Transverse colon (tissue), 4 donors: ENCODE measurements around the gene AIG1.
"Not testable (repeated sequence)": the region's sequence is repeated elsewhere in the genome, so short reads cannot be mapped to it uniquely, and the experiment has no call there.

ENCODE experiments used
- EP300 ChIP-seq: sonication (generic); formaldehyde crosslinking; IDR thresholded peaks from one replicate; pipeline ENCODE4 v1.6.1; 2017; ENCODE audit warnings: antibody characterized with exemption, low read depth
- POLR2A ChIP-seq: fragments of 450-650 bp; IDR thresholded peaks from one replicate; pipeline ENCODE4 v1.6.1; 2016; ENCODE audit warnings: antibody characterized with exemption, mild to moderate bottlenecking, moderate library complexity
- POLR2AphosphoS5 ChIP-seq, 3 donors: sonication (generic); formaldehyde crosslinking; IDR thresholded peaks; one replicate each; pipeline ENCODE4 v1.6.1; 2016; ENCODE audit warnings: antibody characterized with exemption in 3 of 3
- TF ChIP-seq, protein P1 (sequence below), 5 experiments: fragments of 200-600 bp in 3 of 5; fragments of 450-650 bp in 2 of 5; sonication (generic) in 3 of 5; IDR thresholded peaks; 1 replicate in 2 of 5; 2 replicates in 3 of 5; pipeline ENCODE4 v1.5.1; 2016 to 2017; ENCODE audit warnings: antibody characterized with exemption in 5 of 5, inconsistent platforms in 3 of 5, mild to moderate bottlenecking in 2 of 5, moderate library complexity in 1 of 5

DNA sequence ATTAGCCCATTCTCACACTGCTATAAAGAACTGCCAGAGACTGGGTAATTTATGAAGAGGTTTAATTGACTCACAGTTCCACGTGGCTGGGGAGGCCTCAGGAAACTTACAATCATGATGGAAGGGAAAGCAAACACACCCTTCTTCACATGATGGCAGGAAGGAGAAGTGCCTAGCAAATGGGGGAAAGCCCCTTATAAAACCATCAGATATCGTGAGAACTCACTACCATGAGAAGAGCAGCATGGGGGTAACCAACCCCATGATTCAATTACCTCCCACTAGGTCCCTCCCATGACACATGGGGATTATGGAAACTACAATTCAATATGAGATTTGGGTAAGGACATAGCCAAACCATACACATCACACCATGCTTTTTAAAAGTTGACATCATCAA lies 39.8 kb upstream of the AIG1 start:
- TF ChIP-seq, protein P1, sequence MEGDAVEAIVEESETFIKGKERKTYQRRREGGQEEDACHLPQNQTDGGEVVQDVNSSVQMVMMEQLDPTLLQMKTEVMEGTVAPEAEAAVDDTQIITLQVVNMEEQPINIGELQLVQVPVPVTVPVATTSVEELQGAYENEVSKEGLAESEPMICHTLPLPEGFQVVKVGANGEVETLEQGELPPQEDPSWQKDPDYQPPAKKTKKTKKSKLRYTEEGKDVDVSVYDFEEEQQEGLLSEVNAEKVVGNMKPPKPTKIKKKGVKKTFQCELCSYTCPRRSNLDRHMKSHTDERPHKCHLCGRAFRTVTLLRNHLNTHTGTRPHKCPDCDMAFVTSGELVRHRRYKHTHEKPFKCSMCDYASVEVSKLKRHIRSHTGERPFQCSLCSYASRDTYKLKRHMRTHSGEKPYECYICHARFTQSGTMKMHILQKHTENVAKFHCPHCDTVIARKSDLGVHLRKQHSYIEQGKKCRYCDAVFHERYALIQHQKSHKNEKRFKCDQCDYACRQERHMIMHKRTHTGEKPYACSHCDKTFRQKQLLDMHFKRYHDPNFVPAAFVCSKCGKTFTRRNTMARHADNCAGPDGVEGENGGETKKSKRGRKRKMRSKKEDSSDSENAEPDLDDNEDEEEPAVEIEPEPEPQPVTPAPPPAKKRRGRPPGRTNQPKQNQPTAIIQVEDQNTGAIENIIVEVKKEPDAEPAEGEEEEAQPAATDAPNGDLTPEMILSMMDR (IDR thresholded peaks at IDR 0.05): not testable (repeated sequence)
- not testable (repeated sequence) for TF ChIP-seq EP300; POLR2A; POLR2AphosphoS5 (IDR thresholded peaks at IDR 0.05)
